ENCODE results near the gene CPNE4. TPM values are rescaled to one million over a fixed set of nuclear protein-coding genes. Genes with fewer than 3 reads are reported as not detected.

The CPNE4 gene
- total RNA-seq = not detected

GRCh38 chr3:132034486-132035464 is at the start of gene CPNE4:
Gene CPNE4, minus strand, starts transcription at chr3:132035014.
- Histone ChIP-seq H3K4me3 (ENCODE audit: low read length in 3 of 3) (peak within 1 kb of the TSS in 1 of 3 donors; percentile 8), H3K27me3 (ENCODE audit: control insufficient read depth in 3 of 3, insufficient read depth in 3 of 3, low read length in 3 of 3) (peaks cover 39 to 45% (median 42%) of the 10 kb centered on the region in 3 donors), H3K36me3 (ENCODE audit: control insufficient read depth in 3 of 3, insufficient read depth in 3 of 3, low read length in 3 of 3) (no peaks in the 10 kb centered on the region), H3K4me1 (ENCODE audit: control insufficient read depth in 3 of 3, insufficient read depth in 3 of 3, low read length in 3 of 3) (peaks cover 0 to 2% (median 0%) of the 10 kb centered on the region in 3 donors), H3K9me3 (ENCODE audit: control insufficient read depth in 3 of 3, low read length in 3 of 3) (no peaks in the 10 kb centered on the region), H3K9ac (ENCODE audit: low read depth in 1 of 3, low read length in 3 of 3) (no peak within 1 kb of the TSS), H3K27ac (ENCODE audit: low read depth, low read length) (no peak within 1 kb of the TSS)

- Histone ChIP-seq H3K36me3 (ENCODE audit: control insufficient read depth in 3 of 3, insufficient read depth in 3 of 3, low read length in 3 of 3) (no peaks in the 10 kb centered on the region), H3K27ac (ENCODE audit: low read depth, low read length) (no peak overlapping the region), H3K9me3 (ENCODE audit: control insufficient read depth in 3 of 3, low read length in 3 of 3) (no peaks in the 10 kb centered on the region), H3K9ac (ENCODE audit: low read depth in 1 of 3, low read length in 3 of 3) (no peak overlapping the region), H3K27me3 (ENCODE audit: control insufficient read depth in 3 of 3, insufficient read depth in 3 of 3, low read length in 3 of 3) (no peaks in the 10 kb centered on the region), H3K4me1 (ENCODE audit: control insufficient read depth in 3 of 3, insufficient read depth in 3 of 3, low read length in 3 of 3) (no peaks in the 10 kb centered on the region), H3K4me3 (ENCODE audit: low read length in 3 of 3) (no peak overlapping the region)
These were observed 48.9 kb upstream of the CPNE4 start for GRCh38 chr3:132083583-132084279.

GRCh38 chr3:132083159-132083558 is 48.3 kb upstream of the CPNE4 start:
- no peak overlapping the region for H3K4me3 ChIP-seq (ENCODE audit: low read length in 3 of 3)
- no peaks in the 10 kb centered on the region for H3K27me3 ChIP-seq (ENCODE audit: control insufficient read depth in 3 of 3, insufficient read depth in 3 of 3, low read length in 3 of 3)
- no peak overlapping the region for H3K9ac ChIP-seq (ENCODE audit: low read depth in 1 of 3, low read length in 3 of 3)
- no peaks in the 10 kb centered on the region for H3K9me3 ChIP-seq (ENCODE audit: control insufficient read depth in 3 of 3, low read length in 3 of 3)
- H3K27ac ChIP-seq (ENCODE audit: low read depth, low read length) = no peak overlapping the region
- no peaks in the 10 kb centered on the region for H3K4me1 ChIP-seq (ENCODE audit: control insufficient read depth in 3 of 3, insufficient read depth in 3 of 3, low read length in 3 of 3)
- H3K36me3 ChIP-seq (ENCODE audit: control insufficient read depth in 3 of 3, insufficient read depth in 3 of 3, low read length in 3 of 3) = no peaks in the 10 kb centered on the region

- H3K4me3 ChIP-seq (ENCODE audit: low read length in 3 of 3) = no peak overlapping the region
- no peak overlapping the region for H3K27ac ChIP-seq (ENCODE audit: low read depth, low read length)
- H3K9ac ChIP-seq (ENCODE audit: low read depth in 1 of 3, low read length in 3 of 3) = no peak overlapping the region
- H3K36me3 ChIP-seq (ENCODE audit: control insufficient read depth in 3 of 3, insufficient read depth in 3 of 3, low read length in 3 of 3) = no peaks in the 10 kb centered on the region
- H3K4me1 ChIP-seq (ENCODE audit: control insufficient read depth in 3 of 3, insufficient read depth in 3 of 3, low read length in 3 of 3) = no peaks in the 10 kb centered on the region
- no peaks in the 10 kb centered on the region for H3K9me3 ChIP-seq (ENCODE audit: control insufficient read depth in 3 of 3, low read length in 3 of 3)
- H3K27me3 ChIP-seq (ENCODE audit: control insufficient read depth in 3 of 3, insufficient read depth in 3 of 3, low read length in 3 of 3) = no peaks in the 10 kb centered on the region
These were observed 44.3 kb upstream of the CPNE4 start for GRCh38 chr3:132079147-132079546.

GRCh38 chr3:132073771-132074170 is 39.0 kb upstream of the CPNE4 start:
- no peak overlapping the region for H3K4me3 ChIP-seq (ENCODE audit: low read length in 3 of 3)
- H3K27ac ChIP-seq (ENCODE audit: low read depth, low read length) = no peak overlapping the region
- H3K9ac ChIP-seq (ENCODE audit: low read depth in 1 of 3, low read length in 3 of 3) = no peak overlapping the region
- H3K27me3 ChIP-seq (ENCODE audit: control insufficient read depth in 3 of 3, insufficient read depth in 3 of 3, low read length in 3 of 3) = no peaks in the 10 kb centered on the region
- no peaks in the 10 kb centered on the region for H3K36me3 ChIP-seq (ENCODE audit: control insufficient read depth in 3 of 3, insufficient read depth in 3 of 3, low read length in 3 of 3)
- H3K4me1 ChIP-seq (ENCODE audit: control insufficient read depth in 3 of 3, insufficient read depth in 3 of 3, low read length in 3 of 3) = no peaks in the 10 kb centered on the region
- H3K9me3 ChIP-seq (ENCODE audit: control insufficient read depth in 3 of 3, low read length in 3 of 3) = no peaks in the 10 kb centered on the region

- Histone ChIP-seq H3K4me3 (ENCODE audit: low read length in 3 of 3) (no peak overlapping the region), H3K9me3 (ENCODE audit: control insufficient read depth in 3 of 3, low read length in 3 of 3) (no peaks in the 10 kb centered on the region), H3K4me1 (ENCODE audit: control insufficient read depth in 3 of 3, insufficient read depth in 3 of 3, low read length in 3 of 3) (no peaks in the 10 kb centered on the region), H3K27me3 (ENCODE audit: control insufficient read depth in 3 of 3, insufficient read depth in 3 of 3, low read length in 3 of 3) (no peaks in the 10 kb centered on the region), H3K36me3 (ENCODE audit: control insufficient read depth in 3 of 3, insufficient read depth in 3 of 3, low read length in 3 of 3) (no peaks in the 10 kb centered on the region), H3K27ac (ENCODE audit: low read depth, low read length) (no peak overlapping the region), H3K9ac (ENCODE audit: low read depth in 1 of 3, low read length in 3 of 3) (no peak overlapping the region)
These were observed 36.2 kb upstream of the CPNE4 start for GRCh38 chr3:132071043-132071442.

- Histone ChIP-seq H3K9ac (ENCODE audit: low read depth in 1 of 3, low read length in 3 of 3) (no peak overlapping the region), H3K27me3 (ENCODE audit: control insufficient read depth in 3 of 3, insufficient read depth in 3 of 3, low read length in 3 of 3) (no peaks in the 10 kb centered on the region), H3K4me1 (ENCODE audit: control insufficient read depth in 3 of 3, insufficient read depth in 3 of 3, low read length in 3 of 3) (no peaks in the 10 kb centered on the region), H3K4me3 (ENCODE audit: low read length in 3 of 3) (no peak overlapping the region), H3K9me3 (ENCODE audit: control insufficient read depth in 3 of 3, low read length in 3 of 3) (peaks cover 0 to 2% (median 0%) of the 10 kb centered on the region in 3 donors), H3K36me3 (ENCODE audit: control insufficient read depth in 3 of 3, insufficient read depth in 3 of 3, low read length in 3 of 3) (no peaks in the 10 kb centered on the region), H3K27ac (ENCODE audit: low read depth, low read length) (no peak overlapping the region)
These were observed 29.3 kb upstream of the CPNE4 start for GRCh38 chr3:132064114-132064513.

GRCh38 chr3:132062535-132062934 is 27.7 kb upstream of the CPNE4 start:
- Histone ChIP-seq H3K4me3 (ENCODE audit: low read length in 3 of 3) (no peak overlapping the region), H3K9me3 (ENCODE audit: control insufficient read depth in 3 of 3, low read length in 3 of 3) (peaks cover 0 to 2% (median 0%) of the 10 kb centered on the region in 3 donors), H3K36me3 (ENCODE audit: control insufficient read depth in 3 of 3, insufficient read depth in 3 of 3, low read length in 3 of 3) (no peaks in the 10 kb centered on the region), H3K27ac (ENCODE audit: low read depth, low read length) (no peak overlapping the region), H3K4me1 (ENCODE audit: control insufficient read depth in 3 of 3, insufficient read depth in 3 of 3, low read length in 3 of 3) (no peaks in the 10 kb centered on the region), H3K9ac (ENCODE audit: low read depth in 1 of 3, low read length in 3 of 3) (no peak overlapping the region), H3K27me3 (ENCODE audit: control insufficient read depth in 3 of 3, insufficient read depth in 3 of 3, low read length in 3 of 3) (no peaks in the 10 kb centered on the region)

- Histone ChIP-seq H3K9ac (ENCODE audit: low read depth in 1 of 3, low read length in 3 of 3) (no peak overlapping the region), H3K27ac (ENCODE audit: low read depth, low read length) (no peak overlapping the region), H3K4me3 (ENCODE audit: low read length in 3 of 3) (no peak overlapping the region), H3K27me3 (ENCODE audit: control insufficient read depth in 3 of 3, insufficient read depth in 3 of 3, low read length in 3 of 3) (no peaks in the 10 kb centered on the region), H3K4me1 (ENCODE audit: control insufficient read depth in 3 of 3, insufficient read depth in 3 of 3, low read length in 3 of 3) (no peaks in the 10 kb centered on the region), H3K36me3 (ENCODE audit: control insufficient read depth in 3 of 3, insufficient read depth in 3 of 3, low read length in 3 of 3) (no peaks in the 10 kb centered on the region), H3K9me3 (ENCODE audit: control insufficient read depth in 3 of 3, low read length in 3 of 3) (no peaks in the 10 kb centered on the region)
These were observed 21.1 kb upstream of the CPNE4 start for GRCh38 chr3:132055872-132056271.

- H3K36me3 ChIP-seq (ENCODE audit: control insufficient read depth in 3 of 3, insufficient read depth in 3 of 3, low read length in 3 of 3) = no peaks in the 10 kb centered on the region
- H3K27me3 ChIP-seq (ENCODE audit: control insufficient read depth in 3 of 3, insufficient read depth in 3 of 3, low read length in 3 of 3) = no peaks in the 10 kb centered on the region
- H3K27ac ChIP-seq (ENCODE audit: low read depth, low read length) = no peak overlapping the region
- H3K9ac ChIP-seq (ENCODE audit: low read depth in 1 of 3, low read length in 3 of 3) = no peak overlapping the region
- H3K9me3 ChIP-seq (ENCODE audit: control insufficient read depth in 3 of 3, low read length in 3 of 3) = no peaks in the 10 kb centered on the region
- H3K4me1 ChIP-seq (ENCODE audit: control insufficient read depth in 3 of 3, insufficient read depth in 3 of 3, low read length in 3 of 3) = no peaks in the 10 kb centered on the region
- no peak overlapping the region for H3K4me3 ChIP-seq (ENCODE audit: low read length in 3 of 3)
These were observed 12.4 kb upstream of the CPNE4 start for GRCh38 chr3:132047209-132047608.

Data from skeletal muscle tissue (tissue), 4 donors.